KOPT-K1 (cell line): ENCODE measurements around the gene KIRREL1.

Experiments
- H3K27ac ChIP-seq: fragments of 200-600 bp; sonication (generic); 2 replicates; pipeline ENCODE4 v1.5.1; 2016; ENCODE audit warnings: antibody characterized with exemption, mild to moderate bottlenecking, low read depth, low read length; ENCODE audit not compliant: poor library complexity, severe bottlenecking
- H3K36me3 ChIP-seq: fragments of 200-600 bp; sonication (generic); 2 replicates; pipeline ENCODE4 v1.5.1; 2017; ENCODE audit warnings: antibody characterized with exemption, mild to moderate bottlenecking, low read length, moderate library complexity; ENCODE audit not compliant: insufficient read depth
- H3K9me3 ChIP-seq: fragments of 200-600 bp; sonication (generic); 2 replicates; pipeline ENCODE4 v1.5.1; 2017; ENCODE audit warnings: antibody characterized with exemption, low read length, mild to moderate bottlenecking; ENCODE audit not compliant: insufficient read depth, poor library complexity, severe bottlenecking

KIRREL1 gene

GRCh38 chr1:158053276-158053675, 59.8 kb downstream of the KIRREL1 start:
- Histone ChIP-seq H3K27ac (no peak overlapping the region), H3K36me3 (no peaks in the 10 kb centered on the region), H3K9me3 (no peaks in the 10 kb centered on the region)

- H3K27ac ChIP-seq = no peak overlapping the region
- H3K9me3 ChIP-seq = no peaks in the 10 kb centered on the region
- no peaks in the 10 kb centered on the region for H3K36me3 ChIP-seq
These were observed 61.3 kb downstream of the KIRREL1 start for GRCh38 chr1:158054721-158055120.

- H3K36me3 ChIP-seq = no peaks in the 10 kb centered on the region
- H3K27ac ChIP-seq = no peak overlapping the region
- H3K9me3 ChIP-seq = no peaks in the 10 kb centered on the region
These were observed 62.4 kb downstream of the KIRREL1 start for GRCh38 chr1:158055854-158056253.

- Histone ChIP-seq H3K36me3 (no peaks in the 10 kb centered on the region), H3K27ac (no peak overlapping the region), H3K9me3 (no peaks in the 10 kb centered on the region)
These were observed 63.1 kb downstream of the KIRREL1 start for GRCh38 chr1:158056498-158056897.

GRCh38 chr1:158058237-158058985, 65.0 kb downstream of the KIRREL1 start:
- H3K36me3 ChIP-seq = no peaks in the 10 kb centered on the region
- no peak overlapping the region for H3K27ac ChIP-seq
- no peaks in the 10 kb centered on the region for H3K9me3 ChIP-seq

- Histone ChIP-seq H3K36me3 (0 out of 2 replicates have a peak, but pooled peaks cover 3% of the 10 kb centered on the region), H3K27ac (no peak overlapping the region), H3K9me3 (no peaks in the 10 kb centered on the region)
These were observed 66.5 kb downstream of the KIRREL1 start for GRCh38 chr1:158059984-158060383.

- Histone ChIP-seq H3K36me3 (0 out of 2 replicates have a peak, but pooled peaks cover 3% of the 10 kb centered on the region), H3K27ac (no peak overlapping the region)
These were observed 68.7 kb downstream of the KIRREL1 start for GRCh38 chr1:158062174-158062573.

GRCh38 chr1:158067662-158068061, 74.2 kb downstream of the KIRREL1 start:
- 0 out of 2 replicates have a peak, but pooled peaks cover 3% of the 10 kb centered on the region for H3K36me3 ChIP-seq
- no peaks in the 10 kb centered on the region for H3K9me3 ChIP-seq
- no peak overlapping the region for H3K27ac ChIP-seq

More at GRCh38 chr1:158062174-158062573, 68.7 kb downstream of the KIRREL1 start:
- no peaks in the 10 kb centered on the region for H3K9me3 ChIP-seq

- Histone ChIP-seq H3K27ac (no peak overlapping the region), H3K9me3 (no peaks in the 10 kb centered on the region), H3K36me3 (no peaks in the 10 kb centered on the region)
These were observed 75.5 kb downstream of the KIRREL1 start for GRCh38 chr1:158068918-158069317.

GRCh38 chr1:158071138-158071537, 77.7 kb downstream of the KIRREL1 start:
- H3K27ac ChIP-seq = no peak overlapping the region
- H3K36me3 ChIP-seq = no peaks in the 10 kb centered on the region

GRCh38 chr1:158075078-158075477, 81.6 kb downstream of the KIRREL1 start:
- Histone ChIP-seq H3K9me3 (no peaks in the 10 kb centered on the region), H3K27ac (no peak overlapping the region), H3K36me3 (no peaks in the 10 kb centered on the region)

More at GRCh38 chr1:158071138-158071537, 77.7 kb downstream of the KIRREL1 start:
- no peaks in the 10 kb centered on the region for H3K9me3 ChIP-seq

- Histone ChIP-seq H3K27ac (no peak overlapping the region), H3K9me3 (no peaks in the 10 kb centered on the region), H3K36me3 (peaks cover 4% of the 10 kb centered on the region; the same call in 1 of the 2 replicates)
These were observed 83.0 kb downstream of the KIRREL1 start for GRCh38 chr1:158076441-158076840.

- Histone ChIP-seq H3K36me3 (peaks cover 11% of the 10 kb centered on the region; the same call in 1 of the 2 replicates), H3K9me3 (no peaks in the 10 kb centered on the region), H3K27ac (no peak overlapping the region)
These were observed 84.2 kb downstream of the KIRREL1 start for GRCh38 chr1:158077411-158078256.

- Histone ChIP-seq H3K9me3 (no peaks in the 10 kb centered on the region), H3K36me3 (peaks cover 14% of the 10 kb centered on the region; the same call in 1 of the 2 replicates), H3K27ac (peak overlapping the region; percentile 13)
These were observed 85.2 kb downstream of the KIRREL1 start for GRCh38 chr1:158078569-158079080.

GRCh38 chr1:158080066-158080465, 86.6 kb downstream of the KIRREL1 start:
- H3K36me3 ChIP-seq = peaks cover 22% of the 10 kb centered on the region; the same call in 1 of the 2 replicates
- no peaks in the 10 kb centered on the region for H3K9me3 ChIP-seq
- H3K27ac ChIP-seq = no peak overlapping the region
